ENCODE measurements around the gene ATG10.

DNA sequence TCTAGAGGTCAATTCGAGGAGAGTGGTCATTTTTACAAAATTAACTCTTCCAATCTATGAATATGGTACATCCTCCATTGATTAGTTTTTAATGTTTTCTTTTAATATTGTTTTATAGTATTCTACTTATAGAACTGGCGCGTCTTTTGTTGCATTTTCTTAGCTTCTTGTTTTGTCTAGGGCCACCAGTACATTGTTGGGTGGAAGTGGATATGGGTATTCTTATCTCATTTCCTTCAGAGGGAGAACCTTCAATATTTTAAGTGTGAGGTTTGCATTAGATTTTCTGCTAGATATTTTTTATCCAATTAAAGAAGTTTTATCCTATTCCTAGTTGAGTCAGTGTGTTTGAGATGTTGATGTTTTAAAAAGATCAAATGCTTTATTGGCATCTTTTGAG lies 236.5 kb downstream of the ATG10 start:
- TF ChIP-seq, protein P1, sequence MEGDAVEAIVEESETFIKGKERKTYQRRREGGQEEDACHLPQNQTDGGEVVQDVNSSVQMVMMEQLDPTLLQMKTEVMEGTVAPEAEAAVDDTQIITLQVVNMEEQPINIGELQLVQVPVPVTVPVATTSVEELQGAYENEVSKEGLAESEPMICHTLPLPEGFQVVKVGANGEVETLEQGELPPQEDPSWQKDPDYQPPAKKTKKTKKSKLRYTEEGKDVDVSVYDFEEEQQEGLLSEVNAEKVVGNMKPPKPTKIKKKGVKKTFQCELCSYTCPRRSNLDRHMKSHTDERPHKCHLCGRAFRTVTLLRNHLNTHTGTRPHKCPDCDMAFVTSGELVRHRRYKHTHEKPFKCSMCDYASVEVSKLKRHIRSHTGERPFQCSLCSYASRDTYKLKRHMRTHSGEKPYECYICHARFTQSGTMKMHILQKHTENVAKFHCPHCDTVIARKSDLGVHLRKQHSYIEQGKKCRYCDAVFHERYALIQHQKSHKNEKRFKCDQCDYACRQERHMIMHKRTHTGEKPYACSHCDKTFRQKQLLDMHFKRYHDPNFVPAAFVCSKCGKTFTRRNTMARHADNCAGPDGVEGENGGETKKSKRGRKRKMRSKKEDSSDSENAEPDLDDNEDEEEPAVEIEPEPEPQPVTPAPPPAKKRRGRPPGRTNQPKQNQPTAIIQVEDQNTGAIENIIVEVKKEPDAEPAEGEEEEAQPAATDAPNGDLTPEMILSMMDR (conservative IDR thresholded peaks at IDR 0.05 in 1 of 2, IDR thresholded peaks at IDR 0.05 in 1 of 2; ENCODE audit: extremely low read depth in 1 of 2, insufficient read depth in 1 of 2, low read depth in 1 of 2, low read length in 2 of 2), result no peak
- TF ChIP-seq EZH2 (IDR thresholded peaks at IDR 0.05; ENCODE audit: borderline replicate concordance, low read length), result no peak
